Activated CD8-positive, alpha-beta memory T cell treated with anti-CD3 and anti-CD28 coated beads, Interleukin-2, amount 10 ng/mL, durations not matched to agents 7 days and 5 days (primary cell): Measurements from ENCODE around the gene PCNX4. TPM values are rescaled to one million over a fixed set of nuclear protein-coding genes. Genes with fewer than 3 reads are reported as not detected.
"Not testable (repeated sequence)": the region's sequence is repeated elsewhere in the genome, so short reads cannot be mapped to it uniquely, and the experiment has no call there.

ENCODE experiments used
- ATAC-seq: fragments of 150-1000 bp; cut with Tn5 transposase; one replicate; pipeline ENCODE4 v1.10.0; 2021; ENCODE audit warnings: moderate library complexity
- CTCF ChIA-PET: fragments of 350-600 bp; sonication (Branson Sonifier 250); formaldehyde crosslinking; loops from one replicate; lab custom pipeline; 2021; ENCODE audit warnings: antibody characterized with exemption; lab: Charles Lee
- DNase-seq: peaks from one replicate; pipeline ENCODE4 v3.0.0-alpha.2; 2020
- H3K27ac Mint-ChIP-seq: one replicate; pipeline ENCODE4 v1.8.0; 2021; ENCODE audit warnings: mild to moderate bottlenecking, mixed read lengths
- H3K27me3 Mint-ChIP-seq: one replicate; pipeline ENCODE4 v1.8.0; 2021; ENCODE audit warnings: mixed read lengths
- H3K36me3 Mint-ChIP-seq: one replicate; pipeline ENCODE4 v1.8.0; 2021; ENCODE audit warnings: mild to moderate bottlenecking, mixed read lengths
- H3K4me1 Mint-ChIP-seq: one replicate; pipeline ENCODE4 v1.8.0; 2021; ENCODE audit warnings: mixed read lengths
- H3K4me3 Mint-ChIP-seq: one replicate; pipeline ENCODE4 v1.8.0; 2021; ENCODE audit warnings: mild to moderate bottlenecking, moderate library complexity, mixed read lengths
- H3K9me3 Mint-ChIP-seq: one replicate; pipeline ENCODE4 v1.8.0; 2022; ENCODE audit warnings: low read depth, mixed read lengths
- total RNA-seq, 2 experiments: library from RNA; stranded (reverse); gene quantifications; one replicate each; pipeline ENCODE4 v1.2.3, GENCODE V29; 2021

PCNX4 gene
- total RNA-seq, 2 experiments from 2014 or later = 35.6 to 39.1 TPM

- CTCF ChIA-PET = interaction anchor here (0.7 to 3.7 kb wide), 7 partner anchors 66 to 851 kb away, joined by 3 to 19 read pairs (median 3); partner anchors contain the start of gene DHRS7
- no peak for DNase-seq
Observed at GRCh38 chr14:60090864-60091519, 731 bp upstream of the PCNX4 start.

DNA sequence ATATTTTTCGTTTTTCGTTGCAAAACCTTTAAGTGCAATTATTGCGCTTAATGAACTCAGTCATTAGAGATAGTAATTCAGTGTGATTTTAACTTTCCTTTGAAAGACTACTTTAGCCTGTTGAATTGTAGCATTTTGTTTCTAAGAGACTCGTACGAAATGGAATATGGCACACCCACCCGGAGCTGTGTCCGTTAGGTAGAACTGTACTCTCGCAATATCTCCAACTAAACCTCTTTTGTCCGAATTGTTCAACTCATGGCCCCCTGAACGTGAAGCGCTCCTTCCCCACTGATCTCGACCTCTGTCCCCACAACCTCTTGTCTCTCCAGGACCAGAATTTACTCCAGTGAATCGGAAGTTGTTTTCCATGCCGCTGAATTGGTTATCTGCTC lies 800 bp downstream of the PCNX4 start:
- Mint-ChIP-seq H3K9me3 (no peaks in the 10 kb centered on the region), H3K27me3 (no peaks in the 10 kb centered on the region), H3K36me3 (peaks cover 19% of the 10 kb centered on the region), H3K4me3 (peak overlapping the region; percentile 92), H3K4me1 (peaks cover 39% of the 10 kb centered on the region), H3K27ac (peak overlapping the region; percentile 94)
- CTCF ChIA-PET = interaction anchor here (1.1 to 3.7 kb wide), 4 partner anchors 72 to 156 kb away, joined by 4 to 19 read pairs (median 12); partner anchors contain the start of genes DHRS7 and PPM1A
- DNase-seq (no peak), ATAC-seq (no peak)

More at GRCh38 chr14:60090864-60091519, 731 bp upstream of the PCNX4 start:
- Mint-ChIP-seq H3K9me3 (no peaks in the 10 kb centered on the region), H3K27me3 (no peaks in the 10 kb centered on the region), H3K4me1 (peaks cover 38% of the 10 kb centered on the region), H3K36me3 (peaks cover 16% of the 10 kb centered on the region), H3K27ac (peak overlapping the region; percentile 94), H3K4me3 (peak overlapping the region; percentile 92)
- no peak for ATAC-seq

DNA sequence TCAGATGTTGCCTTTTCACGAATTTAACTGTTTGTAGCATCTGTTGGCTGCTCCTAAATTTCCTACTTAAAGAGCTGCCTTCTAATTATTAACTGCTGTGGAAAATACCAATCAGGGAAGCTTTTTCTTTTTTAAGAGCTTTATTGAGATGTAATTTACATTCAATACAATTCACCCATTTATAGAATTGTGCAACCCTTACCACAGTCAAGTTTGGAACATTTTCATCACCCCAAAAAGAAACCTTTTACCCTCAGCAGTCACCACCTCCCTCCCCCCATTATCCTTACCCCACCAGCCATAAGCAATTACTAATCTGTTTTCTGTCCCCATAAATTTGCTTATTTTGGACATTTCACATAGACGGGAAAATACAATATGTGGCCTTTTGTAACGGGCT lies 1.4 kb downstream of the PCNX4 start:
- Mint-ChIP-seq H3K4me1 (peaks cover 39% of the 10 kb centered on the region), H3K9me3 (no peaks in the 10 kb centered on the region), H3K36me3 (peaks cover 24% of the 10 kb centered on the region), H3K4me3 (peak overlapping the region; percentile 92), H3K27me3 (no peaks in the 10 kb centered on the region), H3K27ac (peak overlapping the region; percentile 94)
- ATAC-seq = no peak
- DNase-seq = no peak
- CTCF ChIA-PET = interaction anchor here (1.1 to 3.7 kb wide), 3 partner anchors 71 to 155 kb away, joined by 4 to 19 read pairs (median 7); partner anchors contain the start of genes DHRS7 and PPM1A

DNA sequence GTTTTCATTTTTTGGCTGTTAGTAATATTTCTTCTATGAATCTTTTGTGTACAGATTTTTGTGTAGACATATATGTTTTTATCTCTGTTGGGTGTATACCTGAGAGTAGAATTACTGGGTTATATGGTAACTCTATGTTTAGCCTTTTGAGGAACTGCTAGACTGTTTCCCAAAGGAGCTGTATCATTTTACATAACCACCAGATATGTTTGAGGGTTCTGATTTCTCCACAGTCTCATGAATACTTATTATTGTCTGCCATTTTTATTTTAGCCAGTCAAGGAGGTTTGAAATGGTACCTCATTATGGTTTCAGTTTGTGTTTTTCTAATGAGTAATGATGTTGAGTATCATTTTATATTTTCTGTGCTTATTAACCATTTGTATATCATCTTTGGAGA lies 1.9 kb downstream of the PCNX4 start:
- no peak for ATAC-seq
- H3K4me1 Mint-ChIP-seq = peaks cover 41% of the 10 kb centered on the region
- H3K36me3 Mint-ChIP-seq = peaks cover 28% of the 10 kb centered on the region
- H3K4me3 Mint-ChIP-seq = peak overlapping the region; percentile 92
- peak overlapping the region; percentile 94 for H3K27ac Mint-ChIP-seq
- no peaks in the 10 kb centered on the region for H3K9me3 Mint-ChIP-seq
- H3K27me3 Mint-ChIP-seq = no peaks in the 10 kb centered on the region
- no peak for DNase-seq
- CTCF ChIA-PET = interaction anchor here (1.1 to 2.3 kb wide), 2 partner anchors 71 to 155 kb away, joined by 4 to 7 read pairs; partner anchors contain the start of genes DHRS7 and PPM1A

DNA sequence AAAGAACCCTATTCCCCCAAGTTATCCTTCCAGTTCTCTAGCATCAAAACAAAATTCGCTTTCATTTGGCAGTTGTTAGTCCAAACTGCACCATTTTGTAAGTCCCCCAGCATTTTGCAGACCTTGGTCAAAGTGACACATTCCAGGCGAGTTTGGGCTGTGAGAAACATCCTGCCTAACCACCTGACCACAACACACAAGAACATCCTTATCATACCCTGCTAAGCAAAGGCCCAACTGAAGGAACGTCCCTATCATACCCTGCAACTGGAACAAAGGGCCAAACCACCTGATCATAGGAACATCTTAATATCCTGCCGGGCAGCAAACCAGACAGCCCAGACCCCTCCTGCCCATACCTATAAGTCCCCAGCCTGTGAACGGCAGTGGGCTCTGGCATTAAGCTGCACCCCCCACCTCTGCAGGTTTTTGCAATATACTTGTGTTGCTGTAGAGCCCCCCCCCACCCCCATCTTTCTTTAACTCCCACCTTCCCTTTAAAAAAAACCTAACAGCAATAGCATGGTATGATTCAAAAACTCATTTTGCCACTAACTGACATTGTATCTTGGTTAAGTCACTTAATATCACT lies 2.7 kb downstream of the PCNX4 start:
- Mint-ChIP-seq H3K9me3 (no peaks in the 10 kb centered on the region), H3K36me3 (peaks cover 28% of the 10 kb centered on the region), H3K27ac (peak overlapping the region; percentile 94), H3K4me3 (peak overlapping the region; percentile 92), H3K4me1 (peaks cover 36% of the 10 kb centered on the region), H3K27me3 (no peaks in the 10 kb centered on the region)
- DNase-seq = peak; percentile 84
- CTCF ChIA-PET = no interaction called here
- ATAC-seq = no peak

- H3K4me1 Mint-ChIP-seq = peaks cover 41% of the 10 kb centered on the region
- no peaks in the 10 kb centered on the region for H3K27me3 Mint-ChIP-seq
- DNase-seq (no peak), ATAC-seq (no peak)
- CTCF ChIA-PET = interaction anchor here (1.0 to 1.1 kb wide), 2 partner anchors 70 to 71 kb away, joined by 3 read pairs; partner anchors contain the start of gene DHRS7
- H3K4me3 Mint-ChIP-seq = no peak overlapping the region
- no peaks in the 10 kb centered on the region for H3K9me3 Mint-ChIP-seq
- H3K36me3 Mint-ChIP-seq = peaks cover 31% of the 10 kb centered on the region
- peak overlapping the region; percentile 17 for H3K27ac Mint-ChIP-seq
Observed at GRCh38 chr14:60095231-60095630, 3.5 kb downstream of the PCNX4 start.

- Mint-ChIP-seq H3K4me1 (peaks cover 39% of the 10 kb centered on the region), H3K27ac (no peak overlapping the region), H3K4me3 (no peak overlapping the region), H3K9me3 (no peaks in the 10 kb centered on the region), H3K36me3 (peaks cover 32% of the 10 kb centered on the region), H3K27me3 (no peaks in the 10 kb centered on the region)
- CTCF ChIA-PET = interaction anchor here (1.0 to 1.1 kb wide), 2 partner anchors 69 to 70 kb away, joined by 3 read pairs; partner anchors contain the start of gene DHRS7
- no peak for DNase-seq
- no peak for ATAC-seq
Observed at GRCh38 chr14:60095781-60096450, 4.2 kb downstream of the PCNX4 start.

DNA sequence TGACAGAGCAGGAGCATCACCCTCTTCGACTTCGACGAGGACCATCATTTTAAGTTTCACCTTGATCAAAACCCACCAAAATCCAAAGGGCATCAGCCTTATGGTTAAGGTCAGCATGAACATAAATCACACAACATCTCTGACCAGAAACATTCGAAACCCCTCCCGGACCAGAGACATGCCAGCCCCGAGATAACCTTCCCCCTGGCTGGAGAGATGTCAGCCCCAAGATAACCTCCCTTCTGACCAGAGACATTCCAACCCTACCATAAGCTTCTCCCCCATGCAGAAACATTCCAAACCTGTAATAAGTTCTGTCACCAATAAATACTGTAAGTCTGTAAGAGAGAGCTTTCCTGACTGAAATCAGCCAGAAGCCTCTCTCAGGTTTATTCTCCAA lies 6.3 kb downstream of the PCNX4 start:
- Mint-ChIP-seq H3K27me3 (no peaks in the 10 kb centered on the region), H3K27ac (no peak overlapping the region)
- ATAC-seq = no peak

DNA sequence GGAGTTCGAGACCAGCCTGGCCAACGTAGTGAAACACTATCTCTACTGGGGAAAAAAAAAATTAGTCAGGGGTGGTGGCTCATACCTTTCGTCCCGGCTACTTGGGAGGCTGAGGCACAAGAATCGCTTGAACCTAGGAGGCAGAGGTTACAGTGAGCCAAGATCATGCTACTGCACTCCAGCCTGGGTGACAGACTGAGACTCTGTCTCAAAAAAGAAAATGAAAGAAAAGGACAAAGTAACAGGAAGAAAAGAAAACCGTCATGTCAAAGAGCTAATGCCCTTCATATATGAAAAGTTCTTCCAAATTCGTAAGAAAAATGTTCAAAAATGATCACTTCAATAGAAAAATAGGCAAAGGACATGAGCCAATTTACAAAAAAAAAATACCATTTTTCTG lies 8.1 kb downstream of the PCNX4 start:
- H3K27ac Mint-ChIP-seq, H3K27me3 Mint-ChIP-seq, ATAC-seq, CTCF ChIA-PET, H3K9me3 Mint-ChIP-seq, DNase-seq: not testable (repeated sequence)
- H3K36me3 Mint-ChIP-seq = peaks cover 41% of the 10 kb centered on the region
- H3K4me3 Mint-ChIP-seq = peak overlapping the region; percentile 29
- peaks cover 20% of the 10 kb centered on the region for H3K4me1 Mint-ChIP-seq

More for the DNA sequence above, 6.3 kb downstream of the PCNX4 start:
- H3K4me3 Mint-ChIP-seq = no peak overlapping the region
- peaks cover 37% of the 10 kb centered on the region for H3K4me1 Mint-ChIP-seq
- CTCF ChIA-PET = no interaction called here
- peaks cover 34% of the 10 kb centered on the region for H3K36me3 Mint-ChIP-seq
- no peak for DNase-seq
- no peaks in the 10 kb centered on the region for H3K9me3 Mint-ChIP-seq

DNA sequence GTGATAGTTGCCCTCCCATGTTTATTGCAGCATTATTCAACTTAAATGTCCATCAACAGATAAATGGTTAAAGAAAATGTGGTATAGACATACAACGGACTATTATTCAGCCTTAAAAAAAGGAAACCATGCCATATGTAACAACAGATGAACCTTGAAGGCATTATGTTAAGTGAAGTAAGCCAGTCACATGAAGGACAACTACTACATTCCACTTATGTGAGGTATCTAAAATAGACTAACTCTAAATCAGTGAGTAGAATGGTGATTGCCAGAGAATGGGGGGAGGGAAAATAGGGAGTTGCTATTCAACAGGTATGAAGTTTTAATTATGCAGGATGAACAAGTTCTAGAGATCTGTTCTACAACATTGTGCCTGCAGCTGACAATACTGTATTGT lies 10.1 kb downstream of the PCNX4 start:
- Mint-ChIP-seq H3K4me3 (no peak overlapping the region), H3K27ac (no peak overlapping the region), H3K4me1 (peaks cover 8% of the 10 kb centered on the region), H3K36me3 (peaks cover 35% of the 10 kb centered on the region), H3K27me3 (no peaks in the 10 kb centered on the region), H3K9me3 (no peaks in the 10 kb centered on the region)
- DNase-seq (no peak), ATAC-seq (no peak)
- CTCF ChIA-PET = interaction anchor here (1.5 to 1.9 kb wide), 2 partner anchors 22 to 137 kb away, joined by 3 to 5 read pairs; no protein-coding TSS in a partner anchor

DNA sequence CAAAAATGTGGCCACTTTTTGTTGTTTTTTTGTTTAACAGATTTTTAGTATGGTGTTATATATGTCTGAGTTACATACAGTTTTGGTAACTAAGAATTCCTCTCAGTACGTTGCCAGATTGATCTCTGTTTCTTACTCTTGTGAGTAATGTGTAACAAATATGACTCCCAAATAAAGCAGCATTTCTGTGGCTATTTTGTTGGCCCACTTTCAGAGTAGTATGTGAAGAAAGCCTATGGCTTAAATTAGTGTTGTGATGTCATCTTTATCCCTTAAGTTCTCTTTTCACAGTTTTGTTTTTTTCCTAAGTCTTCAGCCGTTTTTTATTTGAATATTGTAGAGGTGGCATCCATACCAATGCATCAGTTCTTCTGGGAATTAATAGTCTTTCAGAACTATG lies 10.7 kb downstream of the PCNX4 start:
- DNase-seq (no peak), ATAC-seq (no peak)
- CTCF ChIA-PET = interaction anchor here (1.5 kb wide), 1 partner anchor 22 kb away, joined by 3 read pairs; no protein-coding TSS in a partner anchor
- Mint-ChIP-seq H3K4me1 (peaks cover 8% of the 10 kb centered on the region), H3K36me3 (peaks cover 35% of the 10 kb centered on the region), H3K27ac (no peak overlapping the region), H3K9me3 (no peaks in the 10 kb centered on the region), H3K4me3 (no peak overlapping the region), H3K27me3 (no peaks in the 10 kb centered on the region)

- Mint-ChIP-seq H3K9me3 (no peaks in the 10 kb centered on the region), H3K4me3 (no peak overlapping the region), H3K27me3 (no peaks in the 10 kb centered on the region), H3K4me1 (no peaks in the 10 kb centered on the region), H3K27ac (no peak overlapping the region), H3K36me3 (peaks cover 44% of the 10 kb centered on the region)
- DNase-seq = no peak
- ATAC-seq = no peak
- CTCF ChIA-PET = no interaction called here
Observed at GRCh38 chr14:60106339-60106738, 14.6 kb downstream of the PCNX4 start.

- no peaks in the 10 kb centered on the region for H3K9me3 Mint-ChIP-seq
- peaks cover 4% of the 10 kb centered on the region for H3K4me1 Mint-ChIP-seq
- H3K36me3 Mint-ChIP-seq = peaks cover 43% of the 10 kb centered on the region
- H3K27ac Mint-ChIP-seq = no peak overlapping the region
- H3K27me3 Mint-ChIP-seq = no peaks in the 10 kb centered on the region
- CTCF ChIA-PET = interaction anchor here (0.6 to 1.0 kb wide), 2 partner anchors 18 to 44 kb away, joined by 3 read pairs; no protein-coding TSS in a partner anchor
- no peak for DNase-seq
- no peak for ATAC-seq
- H3K4me3 Mint-ChIP-seq = no peak overlapping the region
Observed at GRCh38 chr14:60107477-60107876, 15.8 kb downstream of the PCNX4 start.
